Breast epithelium (tissue), 3 donors: ENCODE data around the gene QPRT.

Experiments
- CTCF ChIP-seq, 3 donors: fragments of 450-650 bp; IDR thresholded peaks; one replicate each; pipeline ENCODE4 v1.5.1; 2016 to 2017; ENCODE audit warnings: antibody characterized with exemption in 3 of 3, mild to moderate bottlenecking in 3 of 3, moderate library complexity in 3 of 3
- POLR2AphosphoS5 ChIP-seq, 3 donors: sonication (generic); formaldehyde crosslinking; IDR thresholded peaks; one replicate each; pipeline ENCODE4 v1.6.1; 2017; ENCODE audit warnings: antibody characterized with exemption in 3 of 3

- no peak for TF ChIP-seq CTCF (IDR thresholded peaks at IDR 0.05)
- TF ChIP-seq POLR2AphosphoS5 (IDR thresholded peaks at IDR 0.05): no peak
Measured at GRCh38 chr16:29645694-29646187, 33.2 kb upstream of the QPRT start.
